Measurements from ENCODE around the gene MANF. TPM values are rescaled to one million over a fixed set of nuclear protein-coding genes. Genes with fewer than 3 reads are reported as not detected.

MANF gene
- total and polyA plus RNA-seq, 2 of the 13 experiments (the other 11 are each of a cell fraction or from before 2014, with no cell fraction given) = 55.4 to 269 TPM

GRCh38 chr3:51343918-51344687 is 41.0 kb upstream of the MANF start:
- Histone ChIP-seq H4K20me1 (ENCODE audit: insufficient read depth, low read length) (no peaks in the 10 kb centered on the region), H3K27me3 (ENCODE audit: control insufficient read depth in 1 of 2, insufficient read depth in 2 of 2, low read length in 2 of 2) (no peaks in the 10 kb centered on the region; a peak in 1 of 5 replicates), H3K4me3 (replicated peaks in 1 of 3; ENCODE audit: insufficient read depth in 1 of 3, low read depth in 2 of 3, low read length in 3 of 3) (no peak overlapping the region), H3K4me1 (ENCODE audit: insufficient read depth, low read length) (peaks cover 21% of the 10 kb centered on the region), H3K36me3 (replicated peaks in 1 of 2; ENCODE audit: control insufficient read depth in 1 of 2, insufficient read depth in 2 of 2, low read length in 2 of 2) (no peaks in the 10 kb centered on the region), H3K27ac (ENCODE audit: extremely low read length, insufficient read depth, low read length) (no peak overlapping the region), H3K79me2 (ENCODE audit: insufficient read depth, low read length) (no peaks in the 10 kb centered on the region), H3K4me2 (ENCODE audit: low read depth, low read length) (no peak overlapping the region), H3K9ac (ENCODE audit: insufficient read depth, low read depth, low read length) (no peak overlapping the region), H3K9me3 (ENCODE audit: low read length) (no peaks in the 10 kb centered on the region), H2AFZ (ENCODE audit: low read length) (no peak overlapping the region)
- intact Hi-C loops (cut with micrococcal nuclease; ENCODE audit: unreplicated experiment) = no loop called here
- 5% methylated on average over 7 of the region's 7 CpGs for WGBS (ENCODE audit: low lambda C conversion rate)
- no TSS peak for BruUV-seq (replicated peaks)
- peak; percentile 56 for DNase-seq (ENCODE audit: low spot score)
- ChIA-PET POLR2A (interaction anchor here (0.8 kb wide), 1 partner anchor 41 kb away, joined by 3 read pairs; the partner anchor contains the start of gene MANF), CTCF (ENCODE audit: low intra/inter-chr PET ratio, low total read pairs) (no interaction called here)
- in situ Hi-C loops (cut with HindIII; ENCODE audit: extremely low pct_ligation_motif_present, low pct_unique_long_range_greater_than_20kb) = no loop called here
- no peak for FAIRE-seq
- peak; percentile 62 for ATAC-seq
- TF ChIP-seq ZNF678 (CRISPR knock-in tag; IDR thresholded peaks at IDR 0.05) (no peak), LCORL (IDR thresholded peaks at IDR 0.05) (no peak), LCORL (CRISPR knock-in tag; IDR thresholded peaks at IDR 0.05) (no peak), NR2F2 (IDR thresholded peaks at IDR 0.05; ENCODE audit: borderline replicate concordance, low read depth) (no peak), ARID5B (CRISPR knock-in tag; IDR thresholded peaks at IDR 0.05) (0 out of 2 replicates have a peak, but pooled peaks have one; percentile 11), NFE2L2 (IDR thresholded peaks at IDR 0.05; ENCODE audit: low read length) (peak; percentile 43; the same call in 1 of the 2 replicates), HNF4A (CRISPR knock-in tag; IDR thresholded peaks at IDR 0.05) (no peak), SAFB2 (CRISPR knock-in tag; IDR thresholded peaks at IDR 0.05; ENCODE audit: borderline replicate concordance, low read depth) (no peak), ZFP1 (CRISPR knock-in tag; IDR thresholded peaks at IDR 0.05) (no peak), TOE1 (CRISPR knock-in tag; IDR thresholded peaks at IDR 0.05) (no peak), ZNF614 (CRISPR knock-in tag; IDR thresholded peaks at IDR 0.05; ENCODE audit: borderline replicate concordance) (no peak), MYPOP (CRISPR knock-in tag; IDR thresholded peaks at IDR 0.05) (no peak), MBD4 (IDR thresholded peaks at IDR 0.05; ENCODE audit: borderline replicate concordance, low read length) (no peak), FOSL2 (CRISPR knock-in tag; IDR thresholded peaks at IDR 0.05) (peak; percentile 71), ZNF784 (CRISPR knock-in tag; IDR thresholded peaks at IDR 0.05; ENCODE audit: borderline replicate concordance) (no peak), RXRA (CRISPR knock-in tag; IDR thresholded peaks at IDR 0.05) (peak; percentile 40; the same call in 1 of the 2 replicates), GTF3A (CRISPR knock-in tag; conservative IDR thresholded peaks at IDR 0.05) (no peak), ZNF431 (CRISPR knock-in tag; IDR thresholded peaks at IDR 0.05; ENCODE audit: borderline replicate concordance, low read depth) (no peak), RCOR2 (CRISPR knock-in tag; IDR thresholded peaks at IDR 0.05) (no peak), ZNF180 (CRISPR knock-in tag; IDR thresholded peaks at IDR 0.05; ENCODE audit: borderline replicate concordance, low read depth) (no peak)

Data from HepG2 (cell line).